ENCODE results near the gene GCH1.

Gene GCH1

GRCh38 chr14:54797556-54797955 is 105.1 kb downstream of the GCH1 start:
- DNase-seq (ENCODE audit: low spot score): no peak

GRCh38 chr14:54796961-54797360 is 105.7 kb downstream of the GCH1 start:
- no peak for DNase-seq (ENCODE audit: low spot score)

DNA sequence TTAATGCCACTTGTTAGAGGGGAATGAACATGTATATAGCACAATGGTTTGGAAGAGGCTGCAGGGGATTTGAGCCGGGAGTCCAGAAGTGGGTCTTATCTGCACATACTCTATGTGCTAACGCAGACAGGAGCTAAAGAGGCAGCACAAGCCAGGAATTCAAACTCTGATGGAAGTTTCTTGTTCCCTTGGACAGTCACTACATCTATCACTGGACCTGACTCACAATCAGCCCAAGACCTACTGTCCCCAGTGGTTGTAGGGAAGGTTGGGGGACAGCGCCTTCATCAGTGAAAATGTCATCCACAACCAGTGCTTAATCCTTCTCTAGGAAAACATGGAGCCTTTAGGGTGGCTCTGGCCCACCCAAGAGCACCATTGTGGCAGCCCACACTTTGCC is 107.8 kb downstream of the GCH1 start:
- DNase-seq (ENCODE audit: low spot score): no peak

DNA sequence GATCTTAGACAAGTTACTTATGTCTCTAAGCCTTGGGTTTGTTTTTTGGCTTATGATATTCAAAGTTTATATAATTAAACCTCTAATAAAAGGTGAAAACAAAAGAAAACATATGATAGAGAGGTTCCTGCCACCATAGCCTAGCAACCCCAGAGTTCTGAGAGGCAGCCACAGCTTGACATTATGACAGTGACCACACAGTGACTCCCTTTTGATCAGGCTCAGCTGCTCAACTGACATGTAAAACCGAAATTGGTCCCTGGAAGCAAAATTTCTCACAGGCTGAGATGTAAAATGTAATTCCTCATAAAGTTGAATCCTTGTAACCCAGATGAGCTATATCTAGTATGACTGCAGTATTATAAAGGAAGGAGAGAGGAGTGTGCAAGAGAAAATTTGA is 108.5 kb downstream of the GCH1 start:
- DNase-seq (ENCODE audit: low spot score): no peak

DNA sequence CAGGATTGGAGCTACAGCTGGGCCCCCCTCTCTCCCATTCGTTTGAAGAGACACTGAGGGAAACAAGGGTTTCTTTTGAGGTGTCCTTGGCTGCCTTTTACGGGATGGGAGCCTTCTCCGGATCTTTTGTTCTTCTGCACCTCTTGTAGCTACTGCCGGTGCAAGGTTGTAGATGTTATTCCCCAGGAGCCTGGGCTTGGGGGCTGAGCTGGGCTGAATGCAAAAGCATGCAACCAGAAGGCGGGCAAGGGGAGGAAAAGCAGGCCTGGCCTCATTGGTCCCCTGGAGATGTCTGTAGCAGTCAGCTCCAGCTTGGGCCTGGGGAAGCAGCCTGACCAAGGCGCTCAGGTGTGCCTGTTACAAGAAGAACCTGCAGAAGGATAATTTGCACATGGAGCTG is 110.3 kb downstream of the GCH1 start:
- no peak for DNase-seq (ENCODE audit: low spot score)

All from NAMALWA (cell line).